HL-60 (cell line): ENCODE measurements around the gene LMO2.

Experiments used
- POLR2AphosphoS5 ChIP-seq: IDR thresholded peaks from 2 replicates; pipeline ENCODE4 v1.6.1; 2012; ENCODE audit warnings: low read depth
- REST ChIP-seq: IDR thresholded peaks from 2 replicates; pipeline ENCODE4 v1.6.1; 2012; ENCODE audit warnings: low read depth; ENCODE audit not compliant: insufficient replicate concordance
- TF ChIP-seq, protein P1 (sequence below): IDR thresholded peaks from one replicate; pipeline ENCODE4 v1.5.1; 2011; ENCODE audit warnings: low read length, control low read depth, inconsistent platforms; ENCODE audit not compliant: insufficient read depth

DNA sequence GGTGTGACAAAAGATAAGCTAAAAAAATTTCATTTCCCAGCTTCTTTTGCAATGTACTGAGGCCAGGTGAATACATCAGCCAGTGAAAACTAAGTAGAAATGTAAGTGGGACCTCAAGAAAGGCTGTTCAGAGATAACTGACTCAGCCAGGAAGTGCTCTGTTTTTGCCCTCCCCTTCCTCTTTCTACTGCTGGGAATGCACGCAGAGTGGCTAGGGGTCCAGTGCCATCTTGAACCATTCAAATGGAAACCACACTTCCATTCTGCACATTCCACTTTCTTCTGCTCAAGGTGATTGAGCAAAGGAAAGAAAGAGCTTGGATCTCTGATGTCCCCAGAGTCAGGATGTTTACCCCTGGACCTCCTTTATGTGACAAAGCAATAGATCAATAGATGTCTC lies 27.8 kb upstream of the LMO2 start:
- TF ChIP-seq, protein P1, sequence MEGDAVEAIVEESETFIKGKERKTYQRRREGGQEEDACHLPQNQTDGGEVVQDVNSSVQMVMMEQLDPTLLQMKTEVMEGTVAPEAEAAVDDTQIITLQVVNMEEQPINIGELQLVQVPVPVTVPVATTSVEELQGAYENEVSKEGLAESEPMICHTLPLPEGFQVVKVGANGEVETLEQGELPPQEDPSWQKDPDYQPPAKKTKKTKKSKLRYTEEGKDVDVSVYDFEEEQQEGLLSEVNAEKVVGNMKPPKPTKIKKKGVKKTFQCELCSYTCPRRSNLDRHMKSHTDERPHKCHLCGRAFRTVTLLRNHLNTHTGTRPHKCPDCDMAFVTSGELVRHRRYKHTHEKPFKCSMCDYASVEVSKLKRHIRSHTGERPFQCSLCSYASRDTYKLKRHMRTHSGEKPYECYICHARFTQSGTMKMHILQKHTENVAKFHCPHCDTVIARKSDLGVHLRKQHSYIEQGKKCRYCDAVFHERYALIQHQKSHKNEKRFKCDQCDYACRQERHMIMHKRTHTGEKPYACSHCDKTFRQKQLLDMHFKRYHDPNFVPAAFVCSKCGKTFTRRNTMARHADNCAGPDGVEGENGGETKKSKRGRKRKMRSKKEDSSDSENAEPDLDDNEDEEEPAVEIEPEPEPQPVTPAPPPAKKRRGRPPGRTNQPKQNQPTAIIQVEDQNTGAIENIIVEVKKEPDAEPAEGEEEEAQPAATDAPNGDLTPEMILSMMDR, result no peak
- TF ChIP-seq POLR2AphosphoS5 (no peak), REST (no peak)
